Gastrocnemius medialis (tissue), 4 donors: ENCODE results near the gene APOBEC3B. TPM values are rescaled to one million over a fixed set of nuclear protein-coding genes. Genes with fewer than 3 reads are reported as not detected.

Source experiments
- ATAC-seq, 2 donors: fragments of 150-250 bp; one replicate each; pipeline ENCODE4 v1.9.1; 2016
- DNase-seq, 2 donors: peaks; one replicate each; pipeline ENCODE4 v3.0.0-alpha.2; 2019
- H3K27ac ChIP-seq, 4 donors: fragments of 200-600 bp; sonication (generic); 1 replicate in 1 of 4; 2 replicates in 3 of 4; pipeline ENCODE4 v1.5.1; 2016 to 2018; ENCODE audit warnings: mild to moderate bottlenecking in 2 of 4, moderate library complexity in 1 of 4
- H3K27me3 ChIP-seq, 3 donors: fragments of 200-600 bp; sonication (generic) in 2 of 3; 1 replicate in 1 of 3; 2 replicates in 2 of 3; pipeline versions ENCODE4 v1.5.1 to v1.6.0; 2016 to 2019; ENCODE audit warnings: mild to moderate bottlenecking in 1 of 3, moderate library complexity in 1 of 3
- H3K36me3 ChIP-seq, 2 donors: fragments of 200-600 bp; sonication (generic) in 1 of 2; one replicate each; pipeline ENCODE4 v1.5.1; 2017 to 2018
- H3K4me1 ChIP-seq, 2 donors: fragments of 200-600 bp; sonication (generic) in 1 of 2; one replicate each; pipeline ENCODE4 v1.5.1; 2016 to 2017; ENCODE audit warnings: mild to moderate bottlenecking in 2 of 2
- H3K4me3 ChIP-seq, 4 donors: fragments of 200-600 bp; sonication (generic) in 3 of 4; 1 replicate in 1 of 4; 2 replicates in 3 of 4; pipeline ENCODE4 v1.5.1; 2016 to 2019; ENCODE audit warnings: mild to moderate bottlenecking in 2 of 4
- H3K9me3 ChIP-seq, 3 donors: fragments of 200-600 bp; sonication (generic) in 2 of 3; 1 replicate in 1 of 3; 2 replicates in 2 of 3; pipeline ENCODE4 v1.5.1; 2016 to 2019
- POLR2A ChIP-seq, 2 donors: fragments of 450-650 bp; IDR thresholded peaks; one replicate each; pipeline ENCODE4 v1.6.1; 2017; ENCODE audit warnings: antibody characterized with exemption in 2 of 2, mild to moderate bottlenecking in 2 of 2, moderate library complexity in 2 of 2
- in situ Hi-C, 4 donors: fragments of 200-750 bp; cut with MboI; loops; one replicate each; pipeline versions ENCODE4 v1.15.0 to v1.8.0; 2017; ENCODE audit warnings: low sequenced_read_pairs in 4 of 4
- intact Hi-C: fragments of 100-400 bp; cut with DNase I; formaldehyde crosslinking; loops from one replicate; pipeline ENCODE4 v1.15.1; 2023; ENCODE audit warnings: low total_unique reads
- total RNA-seq, 4 donors: library from RNA; depleted of rRNA; stranded (reverse); fragments of >200 nt; gene quantifications; one replicate each; pipeline versions ENCODE4 v1.1.0 to v1.2.3, GENCODE V29; 2016
- TF ChIP-seq, protein P1 (sequence below), 5 experiments: fragments of 450-650 bp in 3 of 5; fragments of 200-600 bp in 2 of 5; sonication (generic) in 2 of 5; IDR thresholded peaks in 4 of 5; conservative IDR thresholded peaks in 1 of 5; 1 replicate in 4 of 5; 2 replicates in 1 of 5; pipeline ENCODE4 v1.5.1; 2016 to 2019; ENCODE audit warnings: antibody characterized with exemption in 5 of 5, mild to moderate bottlenecking in 3 of 5, moderate library complexity in 3 of 5

Gene APOBEC3B
- total RNA-seq, 4 donors from 2014 or later = 0.62 TPM; not detected in 3

DNA sequence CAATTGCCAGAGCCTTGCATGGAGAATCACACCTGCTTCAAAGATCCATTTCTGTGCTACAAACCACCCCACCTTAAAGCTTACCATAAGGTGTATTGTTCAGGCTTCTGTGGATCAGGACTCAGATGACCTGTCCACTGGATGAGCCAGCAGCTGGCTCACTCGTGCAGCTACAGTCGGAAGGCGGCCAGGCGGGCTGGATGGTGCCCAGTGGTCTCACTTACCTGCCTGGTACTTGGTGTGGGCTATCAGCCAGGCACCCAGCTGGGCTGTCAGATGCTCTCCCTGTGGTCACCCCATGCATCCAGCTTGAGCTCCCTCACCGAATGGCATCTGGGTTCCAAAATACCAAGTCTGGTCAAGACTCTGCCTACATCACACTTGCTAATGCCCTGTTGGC lies 10.9 kb upstream of the APOBEC3B start:
- H3K27ac ChIP-seq = no peak overlapping the region
- in situ Hi-C loops = no loop called here
- ATAC-seq = no peak
- no peaks in the 10 kb centered on the region for H3K9me3 ChIP-seq
- no peaks in the 10 kb centered on the region for H3K4me1 ChIP-seq
- intact Hi-C loops = no loop called here
- no peaks in the 10 kb centered on the region for H3K36me3 ChIP-seq
- no peak overlapping the region for H3K4me3 ChIP-seq
- TF ChIP-seq POLR2A (IDR thresholded peaks at IDR 0.05) = no peak
- TF ChIP-seq, protein P1, sequence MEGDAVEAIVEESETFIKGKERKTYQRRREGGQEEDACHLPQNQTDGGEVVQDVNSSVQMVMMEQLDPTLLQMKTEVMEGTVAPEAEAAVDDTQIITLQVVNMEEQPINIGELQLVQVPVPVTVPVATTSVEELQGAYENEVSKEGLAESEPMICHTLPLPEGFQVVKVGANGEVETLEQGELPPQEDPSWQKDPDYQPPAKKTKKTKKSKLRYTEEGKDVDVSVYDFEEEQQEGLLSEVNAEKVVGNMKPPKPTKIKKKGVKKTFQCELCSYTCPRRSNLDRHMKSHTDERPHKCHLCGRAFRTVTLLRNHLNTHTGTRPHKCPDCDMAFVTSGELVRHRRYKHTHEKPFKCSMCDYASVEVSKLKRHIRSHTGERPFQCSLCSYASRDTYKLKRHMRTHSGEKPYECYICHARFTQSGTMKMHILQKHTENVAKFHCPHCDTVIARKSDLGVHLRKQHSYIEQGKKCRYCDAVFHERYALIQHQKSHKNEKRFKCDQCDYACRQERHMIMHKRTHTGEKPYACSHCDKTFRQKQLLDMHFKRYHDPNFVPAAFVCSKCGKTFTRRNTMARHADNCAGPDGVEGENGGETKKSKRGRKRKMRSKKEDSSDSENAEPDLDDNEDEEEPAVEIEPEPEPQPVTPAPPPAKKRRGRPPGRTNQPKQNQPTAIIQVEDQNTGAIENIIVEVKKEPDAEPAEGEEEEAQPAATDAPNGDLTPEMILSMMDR (IDR thresholded peaks at IDR 0.05 in 4 of 5, conservative IDR thresholded peaks at IDR 0.05 in 1 of 5) = no peak
- peaks cover 0 to 7% (median 0%) of the 10 kb centered on the region in 3 donors for H3K27me3 ChIP-seq
- DNase-seq = no peak

- intact Hi-C loops (no loop called here), in situ Hi-C loops (no loop called here)
- no peak for ATAC-seq
- H3K4me1 ChIP-seq = no peaks in the 10 kb centered on the region
- H3K27me3 ChIP-seq = peaks cover 0 to 7% (median 0%) of the 10 kb centered on the region in 3 donors
- H3K27ac ChIP-seq = no peak overlapping the region
- TF ChIP-seq POLR2A (IDR thresholded peaks at IDR 0.05) = no peak
- TF ChIP-seq, protein P1 (IDR thresholded peaks at IDR 0.05 in 4 of 5, conservative IDR thresholded peaks at IDR 0.05 in 1 of 5) = no peak
- no peak for DNase-seq
- H3K9me3 ChIP-seq = no peaks in the 10 kb centered on the region
- H3K36me3 ChIP-seq = no peaks in the 10 kb centered on the region
- H3K4me3 ChIP-seq = no peak overlapping the region
Observed at GRCh38 chr22:38971791-38972190, 10.4 kb upstream of the APOBEC3B start.

GRCh38 chr22:38972558-38972957 lies 9.6 kb upstream of the APOBEC3B start:
- DNase-seq = no peak
- no peaks in the 10 kb centered on the region for H3K9me3 ChIP-seq
- no peak overlapping the region for H3K4me3 ChIP-seq
- TF ChIP-seq, protein P1 (IDR thresholded peaks at IDR 0.05 in 4 of 5, conservative IDR thresholded peaks at IDR 0.05 in 1 of 5) = no peak
- no peak for TF ChIP-seq POLR2A (IDR thresholded peaks at IDR 0.05)
- no peak overlapping the region for H3K27ac ChIP-seq
- no peaks in the 10 kb centered on the region for H3K4me1 ChIP-seq
- no peak for ATAC-seq
- in situ Hi-C loops = no loop called here
- peaks cover 0 to 7% (median 0%) of the 10 kb centered on the region in 3 donors for H3K27me3 ChIP-seq
- no peaks in the 10 kb centered on the region for H3K36me3 ChIP-seq
- intact Hi-C loops = no loop called here

DNA sequence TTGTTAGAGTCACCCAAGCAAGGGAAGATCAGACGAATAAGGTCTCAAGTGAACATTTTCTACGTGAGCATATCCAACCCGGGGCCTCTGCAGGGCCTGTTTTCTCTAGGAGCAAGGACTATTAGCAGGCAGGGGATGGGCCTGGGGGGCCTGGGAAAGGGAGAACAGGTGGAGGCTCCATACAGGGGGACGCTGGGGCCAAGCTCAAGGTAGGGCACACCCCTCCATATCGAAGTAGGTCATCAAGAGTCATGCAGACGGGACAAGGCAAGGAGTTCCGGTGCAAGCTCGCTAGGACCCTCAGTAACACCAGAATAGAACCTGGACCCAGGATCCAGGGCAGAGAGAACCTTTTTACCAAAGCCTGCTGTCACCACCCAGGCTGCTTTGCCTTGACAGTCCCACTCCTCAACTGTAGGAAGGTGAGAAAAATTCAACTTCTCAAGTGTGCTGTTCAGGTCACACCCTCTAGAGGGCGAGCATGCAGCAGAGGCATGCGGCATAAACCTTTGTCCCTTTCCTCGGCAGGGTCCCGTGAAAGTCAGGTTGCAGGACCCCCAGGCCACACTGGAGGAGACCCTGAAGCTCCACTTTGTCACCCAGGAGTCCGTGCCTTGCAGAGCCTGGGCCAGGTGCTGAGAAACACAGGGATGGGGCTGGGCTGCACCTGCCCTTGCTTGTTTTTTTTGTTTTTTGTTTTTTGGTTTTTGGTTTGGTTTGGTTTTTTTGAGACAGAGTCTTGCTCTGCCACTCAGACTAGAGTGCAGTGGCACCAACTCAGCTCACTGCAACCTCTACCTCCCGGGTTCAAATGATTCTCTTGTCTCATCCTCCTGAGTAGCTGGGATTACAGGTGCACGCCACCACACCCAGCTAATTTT lies 8.6 kb upstream of the APOBEC3B start:
- Histone ChIP-seq H3K4me1 (no peaks in the 10 kb centered on the region), H3K27me3 (peaks cover 0 to 7% (median 0%) of the 10 kb centered on the region in 3 donors), H3K9me3 (no peaks in the 10 kb centered on the region), H3K27ac (no peak overlapping the region), H3K4me3 (no peak overlapping the region), H3K36me3 (no peaks in the 10 kb centered on the region)
- in situ Hi-C loops (no loop called here), intact Hi-C loops (no loop called here)
- ATAC-seq (no peak), DNase-seq (no peak)
- TF ChIP-seq, protein P1 (IDR thresholded peaks at IDR 0.05 in 4 of 5, conservative IDR thresholded peaks at IDR 0.05 in 1 of 5) = peak in 3 of 5 experiments; percentile 36 to 60 (median 57)
- TF ChIP-seq POLR2A (IDR thresholded peaks at IDR 0.05) = no peak
